GM19025 (cell line): ENCODE results near the gene PINLYP.

Experiments used
- ATAC-seq: cut with Tn5 transposase; IDR thresholded peaks from one replicate; pipeline ENCODE4 v1.9.1; 2021; ENCODE audit warnings: mild to moderate bottlenecking, low read depth, moderate library complexity; ENCODE audit not compliant: unreplicated experiment

The PINLYP gene

DNA sequence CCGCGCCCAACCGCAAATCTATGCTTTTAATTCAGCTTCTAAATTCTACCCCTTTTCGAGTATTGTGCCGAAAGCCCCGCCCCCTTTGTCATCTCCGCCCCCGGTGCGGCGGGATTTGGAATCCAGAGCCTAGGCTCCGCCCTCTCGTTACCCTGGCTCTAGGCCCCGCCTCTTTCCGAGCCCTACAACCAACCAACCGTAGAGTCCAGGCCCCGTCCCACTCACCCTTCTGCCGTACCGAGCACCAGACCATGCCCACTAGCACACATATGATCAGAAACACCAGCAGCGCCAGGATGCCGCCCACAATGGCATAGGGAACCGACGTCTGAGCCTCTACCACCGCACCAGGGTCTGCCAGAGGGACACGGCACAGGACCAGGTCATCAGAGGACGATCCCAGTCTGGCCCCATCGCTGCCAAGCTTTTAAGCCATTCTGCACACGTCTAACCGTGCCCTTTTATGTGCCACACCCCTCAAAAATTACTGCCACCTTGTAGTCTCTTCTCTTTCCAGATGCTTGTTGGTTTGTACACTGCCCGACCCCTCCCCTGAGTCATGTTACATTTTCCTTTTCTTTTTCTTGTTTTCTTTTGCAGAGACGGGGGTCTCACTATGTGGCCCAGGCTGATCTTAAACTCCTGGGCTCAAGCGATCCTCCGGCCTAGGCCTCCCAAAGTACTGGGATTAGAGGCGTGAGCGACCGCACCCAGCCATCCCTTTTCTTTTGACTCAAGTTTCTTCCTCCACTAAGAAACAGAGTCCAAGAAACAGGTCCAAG lies 48.5 kb downstream of the PINLYP start:
- no peak for ATAC-seq

- no peak for ATAC-seq
These were observed 49.3 kb downstream of the PINLYP start for GRCh38 chr19:43624933-43625332.

DNA sequence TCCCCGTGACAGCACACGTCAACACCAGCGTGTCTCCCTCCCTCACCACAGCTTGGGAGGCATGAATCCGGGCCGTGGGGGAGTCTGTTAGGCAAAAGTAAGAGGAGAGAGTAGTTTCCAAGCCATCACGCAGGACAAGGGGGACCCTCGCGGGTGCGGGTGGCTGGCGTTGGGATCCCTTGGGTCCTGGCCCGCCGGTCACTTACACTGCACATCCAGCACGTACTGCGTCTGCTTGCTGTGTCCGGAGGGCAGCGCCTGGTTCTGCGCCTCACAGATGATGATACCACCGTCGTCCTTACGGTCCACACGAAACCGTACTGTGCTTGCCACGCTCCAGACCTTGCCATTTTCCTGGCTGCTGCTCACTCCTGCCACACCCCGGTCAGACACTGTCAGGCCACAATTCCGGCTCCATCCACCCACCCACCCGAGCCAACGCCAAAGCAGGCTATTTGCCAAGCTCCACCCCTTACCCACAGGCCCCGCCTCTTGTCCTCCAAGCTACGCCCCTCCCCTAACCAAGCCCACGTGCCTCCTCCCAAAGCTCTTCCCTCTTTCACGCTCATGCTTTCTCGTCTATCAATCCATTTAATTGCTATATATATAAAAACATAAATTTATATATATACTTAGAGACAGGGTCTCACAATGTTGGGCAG lies 50.4 kb downstream of the PINLYP start:
- ATAC-seq, result no peak

- no peak for ATAC-seq
These were observed 51.2 kb downstream of the PINLYP start for GRCh38 chr19:43626838-43627237.

DNA sequence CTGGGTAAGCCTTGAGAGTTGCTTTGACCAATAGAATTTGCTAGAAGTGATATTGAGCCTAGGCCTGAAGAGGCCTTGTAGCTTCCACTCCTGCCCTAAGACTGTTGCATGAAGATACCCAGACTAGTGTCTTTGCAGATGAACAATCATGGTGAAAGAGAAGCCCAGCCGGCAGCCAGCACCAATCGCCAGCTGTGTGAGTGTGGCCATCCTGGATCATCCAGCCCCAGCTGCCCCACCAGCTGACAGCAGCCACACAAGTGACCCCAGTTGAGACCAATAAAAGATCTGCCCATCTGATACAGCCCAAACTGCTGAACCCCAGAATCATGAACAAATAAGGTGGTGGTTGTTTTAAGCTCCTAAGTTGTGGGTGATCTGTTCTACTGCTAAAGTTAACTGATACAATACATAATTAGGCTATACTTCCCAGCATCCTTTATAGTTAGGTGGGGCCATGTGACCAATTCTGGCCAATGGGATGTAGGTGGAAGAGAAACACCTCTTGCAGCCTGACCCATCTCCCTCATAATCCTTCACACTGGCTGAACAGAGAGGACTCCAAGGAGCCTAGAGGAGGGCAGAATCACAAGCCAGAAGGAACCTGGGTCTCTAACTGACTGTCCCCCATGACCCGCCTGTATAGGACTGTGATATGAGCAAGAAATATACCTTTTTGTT lies 53.2 kb downstream of the PINLYP start:
- no peak for ATAC-seq

DNA sequence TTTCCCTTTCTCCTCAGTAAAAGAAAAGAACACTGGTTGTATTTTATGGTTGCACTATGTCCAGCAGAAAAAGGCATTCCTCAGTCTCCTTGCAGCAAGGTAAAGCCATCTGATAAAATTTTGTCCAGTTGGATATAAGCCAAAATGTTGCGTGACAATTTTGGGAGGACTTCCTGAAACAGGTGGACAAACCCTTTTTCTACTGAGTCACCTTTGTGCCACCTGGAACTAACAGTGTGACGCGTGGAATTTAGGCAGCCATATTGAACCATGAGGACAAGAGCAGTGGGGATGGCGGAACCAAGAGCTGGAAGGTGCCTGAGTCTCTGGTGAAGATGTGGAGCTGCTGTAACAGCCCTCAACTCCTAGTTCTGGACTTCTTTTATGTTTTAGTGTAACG lies 55.9 kb downstream of the PINLYP start:
- ATAC-seq, result no peak
